Mucosa of stomach (tissue), 1 donor: ENCODE measurements around the gene CCDC87.
"Not testable (repeated sequence)": the region's sequence is repeated elsewhere in the genome, so short reads cannot be mapped to it uniquely, and the experiment has no call there.

Experiments used
- H3K27me3 ChIP-seq: one replicate; pipeline ENCODE4 v1.7.0; 2013; ENCODE audit warnings: mild to moderate bottlenecking, low read length; ENCODE audit not compliant: control insufficient read depth, insufficient read depth
- H3K36me3 ChIP-seq: one replicate; pipeline ENCODE4 v1.7.0; 2013; ENCODE audit warnings: low read length; ENCODE audit not compliant: control insufficient read depth, insufficient read depth
- H3K4me1 ChIP-seq: one replicate; pipeline ENCODE4 v1.7.0; 2013; ENCODE audit warnings: mild to moderate bottlenecking, low read length; ENCODE audit not compliant: control insufficient read depth, insufficient read depth
- H3K4me3 ChIP-seq: one replicate; pipeline ENCODE4 v1.7.0; 2013; ENCODE audit warnings: low read length
- H3K9ac ChIP-seq: one replicate; pipeline ENCODE4 v1.7.0; 2013; ENCODE audit warnings: mild to moderate bottlenecking, low read length, moderate library complexity
- H3K9me3 ChIP-seq: one replicate; pipeline ENCODE4 v1.7.0; 2013; ENCODE audit warnings: mild to moderate bottlenecking, low read length, moderate library complexity; ENCODE audit not compliant: control insufficient read depth
- donor health status: Pancreatic carcinoma.

CCDC87 gene

GRCh38 chr11:66544952-66545351, 47.9 kb downstream of the CCDC87 start:
- not testable (repeated sequence) for H3K36me3 ChIP-seq, H3K9me3 ChIP-seq, H3K4me3 ChIP-seq
- Histone ChIP-seq H3K27me3 (peaks cover 11% of the 10 kb centered on the region), H3K9ac (peak overlapping the region; percentile 79), H3K4me1 (peaks cover 12% of the 10 kb centered on the region)

- Histone ChIP-seq H3K36me3 (no peaks in the 10 kb centered on the region), H3K9ac (peak overlapping the region; percentile 8), H3K27me3 (peaks cover 11% of the 10 kb centered on the region), H3K9me3 (no peaks in the 10 kb centered on the region), H3K4me3 (no peak overlapping the region), H3K4me1 (peaks cover 12% of the 10 kb centered on the region)
Observed at GRCh38 chr11:66543263-66544107, 49.4 kb downstream of the CCDC87 start.

DNA sequence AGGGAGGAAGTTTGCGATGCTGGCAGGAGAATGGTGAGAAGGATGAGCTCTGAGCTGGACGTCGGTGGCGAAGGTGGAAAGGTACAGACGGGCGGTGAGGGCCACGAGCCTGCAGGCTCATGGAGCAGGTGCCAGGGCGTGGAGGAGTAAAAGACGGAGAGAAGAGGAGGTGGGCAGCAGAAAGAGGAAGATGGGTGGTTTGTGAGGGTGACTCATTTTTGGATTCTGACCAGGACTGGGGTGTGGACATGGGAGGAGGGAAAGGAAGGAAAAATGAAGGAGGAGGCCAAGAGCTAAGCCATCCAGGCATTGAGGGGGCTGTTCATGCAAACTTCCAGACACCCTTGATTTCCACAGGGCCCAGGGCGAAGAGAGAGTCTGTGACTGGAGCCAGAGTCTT, 50.5 kb downstream of the CCDC87 start:
- H3K27me3 ChIP-seq, result peaks cover 11% of the 10 kb centered on the region
- no peaks in the 10 kb centered on the region for H3K9me3 ChIP-seq
- no peak overlapping the region for H3K4me3 ChIP-seq
- no peaks in the 10 kb centered on the region for H3K36me3 ChIP-seq
- no peak overlapping the region for H3K9ac ChIP-seq
- H3K4me1 ChIP-seq, result peaks cover 12% of the 10 kb centered on the region

- H3K36me3 ChIP-seq, result no peaks in the 10 kb centered on the region
- H3K9me3 ChIP-seq, result no peaks in the 10 kb centered on the region
- H3K9ac ChIP-seq, result no peak overlapping the region
- H3K4me3 ChIP-seq, result no peak overlapping the region
- H3K27me3 ChIP-seq, result peaks cover 7% of the 10 kb centered on the region
- peaks cover 12% of the 10 kb centered on the region for H3K4me1 ChIP-seq
Observed at GRCh38 chr11:66541892-66542291, 51.0 kb downstream of the CCDC87 start.

DNA sequence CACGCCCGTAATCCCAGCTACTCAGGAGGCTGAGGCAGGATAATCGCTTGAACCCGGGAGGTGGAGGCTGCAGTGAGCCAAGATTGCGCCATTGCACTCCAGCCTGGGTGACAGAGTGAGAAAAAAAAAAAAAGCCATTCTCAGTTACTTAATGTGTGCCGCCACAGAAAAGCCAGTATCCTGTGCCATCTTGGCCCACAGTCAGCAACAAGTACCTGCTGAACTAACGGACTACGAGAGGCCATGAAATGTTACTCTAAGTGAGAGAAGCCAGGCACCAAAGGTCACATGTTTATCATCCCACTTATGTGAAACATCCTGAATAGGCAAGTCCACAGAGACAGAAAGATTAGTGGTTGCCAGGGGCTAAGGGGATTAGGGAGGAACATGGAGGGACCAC, 52.3 kb downstream of the CCDC87 start:
- H3K36me3 ChIP-seq, H3K27me3 ChIP-seq, H3K4me1 ChIP-seq, H3K9me3 ChIP-seq, H3K4me3 ChIP-seq, H3K9ac ChIP-seq: not testable (repeated sequence)
